Fibroblast of skin of right biceps (primary cell): ENCODE measurements around the gene MYOT.
"Not testable (repeated sequence)": the region's sequence is repeated elsewhere in the genome, so short reads cannot be mapped to it uniquely, and the experiment has no call there.

ENCODE experiments used
- DNase-seq: peaks from one replicate; pipeline ENCODE4 v3.0.0-alpha.2; 2013

Gene MYOT

DNA sequence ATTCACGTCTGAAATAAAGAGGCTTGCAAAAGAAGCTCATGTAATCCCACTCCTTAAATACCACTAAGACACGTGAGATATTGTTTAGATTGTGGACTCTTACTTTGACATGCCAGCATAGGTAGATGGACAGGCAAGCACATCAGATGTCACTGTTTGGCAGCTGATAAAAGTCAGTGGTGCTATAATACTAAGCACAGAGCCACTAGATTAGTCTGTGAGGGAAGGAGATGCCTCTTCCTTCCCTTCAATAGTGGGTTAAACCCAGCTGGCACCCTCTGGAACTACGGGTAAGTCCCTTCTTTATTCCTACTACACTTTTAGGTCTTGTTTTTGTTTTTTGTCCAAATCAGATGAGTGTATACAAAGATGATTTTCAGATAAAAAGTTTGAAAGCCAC lies at the start of gene MYOT:
Gene MYOT (plus strand): TSS at position 197 of the 400 bp plus-strand sequence. CDS start 2,792 bp downstream, outside the sequence.
- no peak for DNase-seq

DNA sequence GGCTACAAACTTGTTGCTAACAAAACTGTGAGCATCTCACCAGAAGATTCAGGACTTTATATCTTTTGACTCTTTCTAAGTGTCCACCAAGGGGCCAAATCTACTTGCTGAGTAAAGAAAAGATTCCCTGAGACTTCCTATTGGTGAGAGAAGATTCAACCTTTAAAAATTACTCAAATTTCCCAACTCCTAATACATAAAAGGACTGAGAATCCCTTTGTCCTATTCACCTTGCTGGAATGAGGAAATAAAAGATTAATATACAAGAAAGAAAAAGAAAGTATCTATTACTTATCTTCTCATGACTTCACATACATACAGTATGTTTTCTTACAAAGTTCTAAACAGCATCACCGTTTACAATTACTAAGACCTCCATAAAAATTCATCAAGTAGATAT lies 47.9 kb upstream of the MYOT start:
- DNase-seq: no peak

DNA sequence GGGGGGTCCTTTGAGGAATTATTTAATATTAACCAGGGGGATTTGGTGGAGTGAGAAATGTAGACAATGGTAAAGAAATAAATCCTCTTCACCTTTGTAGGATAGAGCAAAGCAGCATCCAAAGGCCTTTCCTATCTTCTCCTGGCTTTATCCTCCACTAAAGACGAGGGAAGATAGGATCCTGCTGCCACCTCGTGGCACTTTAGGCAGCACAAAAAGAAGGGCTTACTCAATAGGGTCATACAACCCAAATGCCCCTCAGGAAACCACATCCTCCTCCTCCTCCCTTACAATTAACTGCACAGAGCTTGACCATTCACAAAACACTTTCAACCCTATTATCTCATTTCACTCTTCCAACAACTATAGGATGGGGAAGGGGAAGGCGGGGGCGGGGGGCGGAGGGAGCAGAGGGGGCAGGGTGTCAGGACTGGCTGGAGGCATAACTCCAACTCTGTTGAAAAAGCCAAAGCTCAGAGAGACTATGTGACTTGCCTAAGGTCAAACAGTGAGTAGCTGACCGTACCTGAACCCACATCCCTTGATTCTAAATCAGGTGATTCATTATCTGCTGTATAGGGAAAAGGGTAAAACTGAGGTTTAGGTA lies 45.4 kb upstream of the MYOT start:
- DNase-seq: peak; percentile 35

GRCh38 chr5:137822984-137823383 lies 44.7 kb upstream of the MYOT start:
- DNase-seq: no peak

GRCh38 chr5:137825165-137825564 lies 42.5 kb upstream of the MYOT start:
- DNase-seq: no peak

- no peak for DNase-seq
Observed at GRCh38 chr5:137826067-137826466, 41.6 kb upstream of the MYOT start.

DNA sequence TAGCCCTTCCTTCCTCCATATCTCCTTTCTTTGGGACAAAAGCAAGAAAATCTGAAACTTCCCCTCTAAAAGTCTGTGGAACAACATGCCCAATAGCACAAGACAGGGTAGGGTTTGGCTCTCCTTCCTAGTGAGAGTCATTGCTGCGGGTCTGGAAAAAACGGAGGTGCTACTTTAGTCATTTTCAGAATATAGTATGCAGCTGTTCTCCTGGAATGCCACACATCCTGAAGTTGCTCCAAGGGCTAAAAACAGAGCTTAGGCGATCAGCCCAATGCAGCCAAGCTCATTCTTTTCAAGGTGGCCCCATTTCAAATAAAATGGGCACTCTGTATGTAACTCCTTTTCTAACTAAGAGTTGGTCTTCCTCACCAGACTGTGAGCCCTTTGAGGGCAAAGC lies 39.5 kb upstream of the MYOT start:
- DNase-seq: no peak

DNA sequence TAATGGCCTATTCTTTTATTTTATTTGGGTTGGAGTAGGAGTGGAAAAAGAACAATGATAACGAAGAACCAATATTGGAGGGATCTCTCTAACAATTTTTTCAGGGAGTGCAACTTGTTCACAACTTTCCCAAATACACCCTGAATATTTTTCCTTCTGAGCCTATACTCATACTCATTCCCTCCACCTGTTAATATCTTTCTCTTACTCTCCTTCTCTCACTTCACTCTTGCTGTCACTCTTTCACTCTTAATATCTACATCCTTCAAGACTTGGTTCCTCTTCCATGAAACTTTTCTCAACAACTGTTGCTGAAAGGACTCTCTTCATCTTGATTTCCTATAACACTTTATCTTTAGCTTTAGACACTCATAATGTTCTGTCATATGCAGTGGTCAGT lies 39.0 kb upstream of the MYOT start:
- DNase-seq: no peak

DNA sequence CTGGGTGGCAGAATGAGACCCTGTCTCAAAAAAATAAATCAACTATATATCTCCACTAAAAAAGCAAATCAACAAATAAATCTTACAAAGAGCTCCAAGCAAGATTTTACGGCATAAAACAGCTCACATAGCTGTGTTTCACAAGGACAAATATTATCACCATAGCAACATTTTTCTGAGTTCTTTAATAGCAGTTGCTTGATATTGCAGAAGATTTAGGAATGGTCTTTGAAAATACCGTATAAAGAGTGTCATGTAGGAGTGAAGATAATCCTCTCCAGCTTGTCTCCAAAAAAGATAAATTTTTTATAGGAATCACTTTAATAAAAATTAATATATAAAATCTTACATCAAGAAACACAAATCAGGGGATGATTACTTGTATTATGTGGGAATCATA lies 36.6 kb upstream of the MYOT start:
- no peak for DNase-seq

GRCh38 chr5:137831526-137831925 lies 36.1 kb upstream of the MYOT start:
- DNase-seq: peak; percentile 21

- DNase-seq: no peak
Observed at GRCh38 chr5:137832416-137832815, 35.2 kb upstream of the MYOT start.

DNA sequence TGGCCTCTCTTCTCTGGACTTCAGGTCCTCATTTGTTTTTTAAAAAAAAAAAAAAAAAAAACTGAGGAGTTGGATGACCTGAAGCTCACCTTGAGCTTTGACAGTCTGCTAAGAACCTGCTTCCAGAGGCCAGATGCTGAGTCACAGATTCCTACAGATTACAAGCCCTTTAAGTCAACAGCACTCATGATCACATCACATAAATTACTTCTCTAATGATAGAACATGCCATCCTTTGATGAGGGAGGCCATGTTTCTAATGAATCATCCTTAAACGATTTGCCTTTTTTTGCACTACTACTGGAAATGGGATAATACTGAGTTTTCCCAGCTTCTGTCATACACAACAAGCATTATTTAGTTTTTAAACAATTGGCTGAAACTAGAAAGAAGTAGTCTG lies 34.2 kb upstream of the MYOT start:
- DNase-seq: peak; percentile 90

GRCh38 chr5:137834498-137835049 lies 33.1 kb upstream of the MYOT start:
- DNase-seq: peak; percentile 32

DNA sequence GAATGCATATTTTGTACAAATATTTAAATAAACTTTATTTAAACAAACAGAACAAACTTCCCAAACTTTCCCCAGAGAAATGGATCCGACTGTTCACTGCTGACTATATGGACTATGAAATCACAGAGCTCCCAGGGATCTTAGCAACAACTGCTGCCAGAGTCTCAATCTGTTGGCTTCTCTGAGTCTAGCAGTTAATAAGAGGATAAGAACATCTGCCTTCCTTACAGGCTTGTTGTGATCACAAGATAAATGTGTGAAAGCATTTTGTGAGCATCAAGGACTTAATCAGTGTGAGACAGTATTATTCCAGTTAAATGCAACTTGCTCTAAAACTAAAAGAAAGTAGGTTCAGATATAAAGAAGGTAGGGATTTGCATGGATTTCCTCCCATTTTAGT lies 31.4 kb upstream of the MYOT start:
- no peak for DNase-seq

DNA sequence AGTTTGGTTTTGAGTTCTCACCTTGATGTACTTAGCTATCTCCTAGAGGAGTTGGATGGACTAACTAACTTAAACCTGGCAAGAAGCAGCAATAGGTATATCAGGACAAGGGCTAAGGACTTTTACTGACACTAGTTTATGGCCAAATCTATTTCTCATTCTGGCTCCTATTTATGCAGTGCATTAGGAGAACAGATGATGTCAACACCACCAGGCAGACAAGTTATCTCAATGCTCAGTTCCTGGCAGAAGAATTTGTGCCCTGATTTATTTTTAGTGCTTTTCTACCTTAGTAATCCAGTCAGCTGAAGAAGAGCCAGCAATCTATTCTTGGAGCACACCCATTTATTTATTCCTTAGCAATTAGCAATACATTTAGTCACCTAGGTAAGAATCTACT lies 30.7 kb upstream of the MYOT start:
- peak; percentile 32 for DNase-seq

DNA sequence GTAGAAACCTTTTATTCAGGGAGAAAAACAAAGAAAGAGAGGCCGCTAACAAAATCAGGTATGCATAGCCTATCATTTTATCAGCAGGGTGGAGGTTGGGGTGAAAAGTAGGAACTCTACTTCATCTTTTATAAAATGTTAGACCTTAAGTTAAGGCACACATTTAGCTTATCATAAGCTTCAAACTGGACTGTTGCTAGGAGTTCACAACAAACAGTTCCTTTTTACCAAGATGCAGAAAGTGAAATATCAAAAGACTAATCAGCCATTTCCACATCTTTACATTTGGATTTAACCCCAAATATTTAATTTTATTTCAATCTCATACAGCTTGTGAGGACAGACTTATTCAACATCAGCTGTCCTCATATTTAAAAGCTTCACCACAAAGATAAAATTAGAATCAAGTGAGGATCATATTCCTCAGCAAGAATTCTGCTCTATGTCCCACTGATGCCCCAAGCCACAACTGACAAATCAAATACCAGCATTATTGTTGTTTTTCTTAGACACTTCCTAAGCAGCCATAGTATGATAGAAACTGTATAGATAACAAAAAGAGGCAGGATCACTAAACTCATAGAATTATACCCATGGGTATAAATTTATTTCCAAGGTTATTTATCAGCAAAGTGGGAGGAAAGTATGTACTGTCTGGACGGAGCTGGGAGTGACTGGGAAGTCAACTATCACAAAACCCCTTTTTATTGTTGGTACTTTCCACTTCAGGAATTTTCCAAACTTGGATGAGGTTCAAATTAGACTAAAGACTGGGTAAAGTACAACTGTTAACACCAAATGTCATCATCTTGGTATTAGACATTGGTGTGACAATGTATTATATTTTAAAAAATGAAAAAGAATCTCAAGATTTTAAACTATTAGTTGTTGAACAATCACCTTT lies 29.9 kb upstream of the MYOT start:
- DNase-seq: peak; percentile 18

- DNase-seq: no peak
Observed at GRCh38 chr5:137838976-137839375, 28.7 kb upstream of the MYOT start.

DNA sequence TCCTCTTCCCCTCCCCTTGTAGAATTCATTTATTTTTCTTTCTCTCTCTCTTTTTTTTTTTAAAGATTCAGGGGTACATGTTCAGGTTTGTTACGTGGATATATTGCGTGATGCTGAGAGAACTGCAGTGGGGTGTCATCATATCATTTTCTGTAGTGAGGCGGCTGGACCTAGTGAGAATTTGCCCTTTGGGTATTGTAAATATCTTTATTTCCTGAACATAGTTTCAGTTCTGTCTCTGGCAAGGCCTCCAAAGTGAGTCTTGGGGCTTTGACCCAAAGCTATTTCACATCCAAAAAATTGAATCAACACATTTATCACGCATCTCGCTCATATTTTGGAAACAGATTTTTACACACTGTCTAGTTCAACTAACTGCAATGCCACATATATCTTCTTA lies 25.4 kb upstream of the MYOT start:
- DNase-seq: no peak

GRCh38 chr5:137843676-137844299 lies 23.9 kb upstream of the MYOT start:
- DNase-seq: no peak

DNA sequence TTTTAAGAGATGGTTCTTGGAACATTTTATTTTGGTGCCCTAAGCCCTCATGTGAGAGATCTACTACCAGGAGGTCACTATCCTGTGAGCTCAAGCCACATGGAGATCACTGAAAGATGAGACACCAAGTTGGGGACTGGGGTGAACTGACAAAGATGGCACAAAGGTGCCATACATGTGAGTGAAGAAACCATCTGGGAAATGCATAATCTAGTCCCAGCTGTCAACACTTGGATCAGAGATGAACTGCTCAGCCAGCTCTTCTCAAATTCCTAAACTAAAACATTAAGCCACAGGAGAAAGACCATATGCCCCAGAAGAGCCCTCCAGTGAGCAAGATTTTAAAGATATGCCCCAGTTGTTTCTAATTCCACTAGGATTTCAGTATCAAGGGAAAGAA lies 22.2 kb upstream of the MYOT start:
- DNase-seq: no peak

DNA sequence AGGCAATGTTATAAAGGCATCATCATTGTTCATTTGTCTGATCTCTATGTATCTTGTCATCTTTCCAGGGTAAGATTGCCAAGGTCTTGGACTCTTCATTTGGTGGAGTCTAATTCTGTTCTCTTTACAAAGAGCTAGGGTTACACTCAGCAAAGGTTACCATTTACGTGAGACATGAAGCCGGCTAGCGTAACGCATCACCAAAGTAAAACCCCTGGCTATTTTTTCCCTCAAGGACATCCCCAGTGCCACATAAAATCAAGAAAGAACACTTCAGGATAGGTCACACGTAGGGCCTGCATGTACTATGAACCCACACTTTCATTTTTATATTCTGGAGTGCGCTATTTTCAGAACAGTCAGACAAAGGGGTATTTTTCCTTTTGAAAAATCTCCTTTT lies 20.0 kb upstream of the MYOT start:
- DNase-seq: no peak

DNA sequence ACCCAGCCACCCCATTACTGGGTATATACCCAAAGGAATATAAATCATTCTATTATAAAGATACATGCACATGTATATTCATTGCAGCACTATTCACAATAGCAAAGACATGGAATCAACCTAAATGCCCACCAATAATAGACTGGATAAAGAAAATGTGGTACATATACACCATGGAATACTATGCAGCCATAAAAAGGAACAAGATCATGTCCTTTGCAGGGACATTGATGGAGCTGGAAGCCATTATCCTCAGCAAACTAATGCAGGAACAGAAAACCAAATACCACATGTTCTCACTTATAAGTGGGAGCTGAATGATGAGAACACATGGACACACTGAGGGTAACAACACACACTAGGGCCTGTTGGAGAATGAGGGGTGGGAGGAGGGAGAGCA lies 14.5 kb upstream of the MYOT start:
- not testable (repeated sequence) for DNase-seq

DNA sequence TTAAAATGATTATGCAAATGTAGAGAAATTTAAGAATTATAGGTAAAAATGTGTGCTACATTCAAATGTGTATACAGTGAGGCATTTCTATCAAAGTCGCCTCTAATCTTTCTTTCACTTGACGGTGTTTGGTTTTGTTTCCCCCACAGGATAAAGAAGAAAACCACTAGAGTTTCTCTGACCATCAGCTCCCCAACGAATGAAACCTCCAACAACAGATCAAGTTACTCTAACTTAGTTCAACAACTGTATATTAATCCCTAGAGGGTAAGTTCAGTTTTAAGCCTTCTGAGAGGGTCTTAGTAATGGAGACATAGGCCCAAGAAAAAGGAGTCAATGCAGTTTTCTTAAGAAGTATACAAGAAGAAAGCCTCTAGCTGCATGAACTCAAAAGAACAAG lies 11.5 kb upstream of the MYOT start:
- no peak for DNase-seq
